22Rv1 (cell line): Measurements from ENCODE around the gene ZNF414.

Source experiments
- H3K27ac ChIP-seq: fragments of 450-650 bp; 2 replicates; pipeline ENCODE4 v1.5.1; 2017
- CTCF ChIP-seq: fragments of 450-650 bp; IDR thresholded peaks from 2 replicates; pipeline ENCODE4 v1.5.1; 2017; ENCODE audit warnings: mild to moderate bottlenecking
- ZFX ChIP-seq: fragments of 450-650 bp; IDR thresholded peaks from 2 replicates; pipeline ENCODE4 v1.6.1; 2017; ENCODE audit warnings: antibody characterized with exemption, borderline replicate concordance

Gene ZNF414

DNA sequence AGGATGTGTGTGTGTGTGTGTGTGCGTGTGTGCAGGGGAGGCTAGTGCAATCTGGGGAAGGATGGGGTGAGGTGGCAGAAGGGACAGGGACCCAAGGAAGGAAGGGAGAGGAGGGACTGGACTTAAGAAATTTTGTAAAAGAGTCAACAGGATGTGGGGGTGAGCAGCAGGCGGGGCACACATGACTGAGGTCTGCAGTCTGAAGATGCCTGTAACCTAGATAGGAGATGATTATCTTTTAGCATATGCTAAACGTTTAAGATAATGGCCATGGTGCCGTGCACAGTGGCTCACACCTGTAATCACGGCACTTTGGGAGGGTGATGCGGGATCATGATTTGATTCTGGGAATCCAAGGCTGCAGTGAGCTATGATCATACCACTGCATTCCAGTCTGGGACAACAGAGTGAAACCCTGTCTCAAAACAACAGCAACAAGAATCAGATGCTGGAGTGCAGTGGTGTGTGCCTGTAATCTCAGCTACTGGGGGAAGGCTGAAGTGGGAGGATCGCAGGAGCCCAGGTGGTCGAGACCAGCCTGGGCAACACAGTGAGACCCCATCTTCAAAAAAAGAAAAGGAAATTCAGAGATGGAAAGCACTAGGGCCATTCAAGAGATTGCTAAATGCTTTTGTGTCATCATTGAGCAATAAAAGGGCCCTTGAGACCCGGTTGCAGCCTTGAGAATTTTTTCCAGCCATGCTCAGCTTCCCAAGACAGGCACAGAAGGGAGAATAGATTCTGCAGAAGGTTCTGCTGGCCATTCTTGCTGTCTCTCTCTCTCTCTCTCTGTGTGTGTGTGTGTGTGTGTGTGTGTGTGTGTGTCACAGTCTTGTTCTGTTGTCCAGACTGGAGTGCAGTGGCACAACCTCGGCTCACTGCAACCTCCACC lies 3.8 kb upstream of the ZNF414 start:
- no peak for TF ChIP-seq ZFX
- TF ChIP-seq CTCF: no peak
- no peak overlapping the region for H3K27ac ChIP-seq

DNA sequence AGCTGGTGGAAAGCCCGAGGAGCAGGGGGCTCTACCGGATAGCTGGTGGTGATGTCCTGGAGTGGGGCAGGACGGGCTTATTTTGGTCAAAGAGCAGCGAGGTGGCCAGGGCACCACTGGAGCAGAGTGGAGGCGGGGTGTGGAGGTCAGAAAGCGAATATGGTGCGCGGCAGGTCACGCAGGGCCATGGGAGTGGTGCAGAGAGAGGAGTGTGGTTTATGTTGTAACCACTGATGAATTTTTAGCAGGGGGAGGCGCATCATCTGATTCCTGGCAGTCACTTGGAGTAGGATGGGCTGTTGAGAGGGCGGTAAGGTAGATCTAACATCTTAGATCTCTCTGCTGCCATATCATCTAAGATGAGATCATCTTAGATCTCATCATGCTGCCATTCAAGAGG lies 1.4 kb upstream of the ZNF414 start:
- TF ChIP-seq CTCF (no peak), ZFX (no peak)
- no peak overlapping the region for H3K27ac ChIP-seq

DNA sequence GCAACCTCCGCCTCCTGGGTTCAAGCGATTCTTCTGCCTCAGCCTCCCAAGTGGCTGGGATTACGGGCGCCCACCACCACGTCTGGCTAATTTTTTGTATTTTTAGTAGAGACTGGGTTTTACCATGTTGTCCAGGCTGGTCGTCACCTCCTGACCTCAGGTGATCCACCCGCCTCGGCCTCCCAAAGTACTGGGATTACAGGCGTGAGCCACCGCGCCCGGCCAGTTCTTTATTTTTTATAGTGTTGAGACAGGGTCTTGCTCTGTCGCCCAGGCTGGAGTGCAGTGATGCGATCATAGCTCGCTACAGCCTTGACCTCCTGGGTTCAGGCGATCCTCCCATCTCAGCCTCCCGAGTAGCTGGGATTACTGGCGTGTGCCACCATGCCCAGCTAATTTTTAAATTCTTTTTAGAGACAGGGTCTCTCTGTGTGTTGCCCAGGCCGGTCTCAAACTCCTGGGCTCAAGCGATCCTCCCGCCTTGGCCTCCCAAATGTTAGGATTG lies 590 bp upstream of the ZNF414 start:
- H3K27ac ChIP-seq: peak overlapping the region; percentile 95

GRCh38 chr19:8513036-8513686 lies 806 bp downstream of the ZNF414 start:
- TF ChIP-seq ZFX (no peak), CTCF (no peak)
- H3K27ac ChIP-seq: peak overlapping the region; percentile 95

GRCh38 chr19:8512115-8512967 lies 1.6 kb downstream of the ZNF414 start:
- TF ChIP-seq CTCF (no peak), ZFX (no peak)
- peak overlapping the region; percentile 95 for H3K27ac ChIP-seq

DNA sequence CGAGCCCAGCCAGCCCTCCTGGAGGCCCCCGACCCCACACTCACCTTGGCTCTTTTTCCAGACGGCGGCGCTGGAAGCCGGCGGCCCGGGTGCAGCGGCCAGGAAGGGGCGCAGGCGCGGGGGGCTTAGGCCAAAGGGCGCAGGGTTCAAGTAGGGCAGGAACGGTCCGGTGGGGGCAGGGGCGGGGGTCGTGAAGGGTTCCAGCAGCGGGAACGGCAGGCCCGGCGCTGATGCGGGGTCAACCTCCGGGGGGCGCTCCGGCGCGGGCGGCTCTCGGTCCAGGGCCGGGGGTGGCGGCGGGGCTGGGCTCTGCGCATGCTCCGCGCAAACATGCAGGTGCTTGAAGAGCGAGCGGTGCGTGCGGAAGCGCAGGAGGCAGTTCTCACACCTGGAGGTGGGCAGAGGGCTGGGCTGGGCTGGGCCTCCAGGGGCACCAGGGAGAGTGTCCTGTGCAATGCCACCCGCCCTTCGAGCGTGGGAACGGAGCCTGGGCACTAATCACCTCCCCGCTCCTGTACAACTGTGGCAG lies 2.3 kb downstream of the ZNF414 start:
- peak overlapping the region; percentile 95 for H3K27ac ChIP-seq
- TF ChIP-seq ZFX (no peak), CTCF (peak; percentile 56)

DNA sequence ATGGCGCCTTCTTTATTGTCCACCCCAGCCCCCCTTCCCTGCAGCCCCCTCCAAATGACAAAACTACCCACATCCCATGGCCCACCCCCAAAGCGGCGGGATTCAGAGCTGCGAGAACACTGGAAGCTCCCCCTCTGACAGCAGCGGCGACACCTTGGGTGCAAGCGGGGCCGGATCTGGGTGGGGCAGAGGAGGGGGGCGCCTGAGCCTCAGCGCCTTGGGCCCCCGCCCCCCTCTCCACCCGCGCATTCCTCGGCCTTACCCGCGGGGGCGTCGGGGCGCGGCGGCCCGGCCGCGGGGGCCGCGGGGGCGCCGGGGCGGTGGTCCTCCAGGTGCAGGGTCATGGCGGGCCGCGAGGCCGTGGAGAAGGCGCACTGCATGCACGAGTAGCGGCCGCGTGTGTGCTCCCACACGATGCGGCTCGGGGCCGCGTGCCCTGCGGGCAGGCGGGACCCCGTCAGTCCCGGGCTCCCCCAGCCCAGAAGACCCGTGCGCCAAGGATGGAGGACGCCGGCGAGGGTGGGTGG lies 3.3 kb downstream of the ZNF414 start:
- no peak overlapping the region for H3K27ac ChIP-seq
- TF ChIP-seq CTCF: no peak
- TF ChIP-seq ZFX: no peak
